ENCODE measurements around the gene PLEKHA6. TPM values are rescaled to one million over a fixed set of nuclear protein-coding genes. Genes with fewer than 3 reads are reported as not detected.

Gene PLEKHA6
- total and polyA plus RNA-seq, 2 experiments from 2014 or later, result 2.8 to 6.2 TPM

DNA sequence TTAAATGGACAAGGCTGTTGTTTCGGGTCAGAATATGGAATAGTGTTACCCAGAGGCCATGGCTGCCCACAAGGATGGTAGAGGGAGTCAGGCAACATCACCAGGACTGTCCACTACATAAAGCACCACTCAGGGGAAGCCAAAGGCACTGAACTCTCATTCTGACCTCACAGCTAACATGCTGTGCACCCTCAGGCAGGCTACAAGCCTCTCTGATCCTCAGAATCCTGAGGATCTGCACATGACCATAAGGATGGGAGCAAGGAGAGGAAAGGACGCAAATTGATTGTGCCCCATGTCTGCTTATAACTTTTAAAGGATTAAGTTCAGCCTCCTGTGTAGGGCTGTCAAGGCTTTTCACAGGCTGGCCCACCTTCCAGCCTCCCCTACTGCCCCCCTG is 38.7 kb downstream of the PLEKHA6 start:
- TF ChIP-seq NANOG (IDR thresholded peaks at IDR 0.05; ENCODE audit: borderline replicate concordance) (no peak), POLR2AphosphoS5 (IDR thresholded peaks at IDR 0.05; ENCODE audit: low read depth) (no peak), CREB1 (CRISPR knock-in tag; IDR thresholded peaks at IDR 0.05; ENCODE audit: low read depth) (no peak), ZNF331 (CRISPR knock-in tag; IDR thresholded peaks at IDR 0.05; ENCODE audit: low read depth) (no peak), STAT1 (IDR thresholded peaks at IDR 0.05; ENCODE audit: unreplicated experiment) (no peak), EZH2phosphoT487 (IDR thresholded peaks at IDR 0.05; ENCODE audit: unreplicated experiment) (no peak), EZH2 (IDR thresholded peaks at IDR 0.05; ENCODE audit: low read depth, unreplicated experiment) (no peak), ZNF114 (CRISPR knock-in tag; IDR thresholded peaks at IDR 0.05) (no peak), JUNB (IDR thresholded peaks at IDR 0.05; ENCODE audit: unreplicated experiment) (no peak)
- TF ChIP-seq, protein P1, sequence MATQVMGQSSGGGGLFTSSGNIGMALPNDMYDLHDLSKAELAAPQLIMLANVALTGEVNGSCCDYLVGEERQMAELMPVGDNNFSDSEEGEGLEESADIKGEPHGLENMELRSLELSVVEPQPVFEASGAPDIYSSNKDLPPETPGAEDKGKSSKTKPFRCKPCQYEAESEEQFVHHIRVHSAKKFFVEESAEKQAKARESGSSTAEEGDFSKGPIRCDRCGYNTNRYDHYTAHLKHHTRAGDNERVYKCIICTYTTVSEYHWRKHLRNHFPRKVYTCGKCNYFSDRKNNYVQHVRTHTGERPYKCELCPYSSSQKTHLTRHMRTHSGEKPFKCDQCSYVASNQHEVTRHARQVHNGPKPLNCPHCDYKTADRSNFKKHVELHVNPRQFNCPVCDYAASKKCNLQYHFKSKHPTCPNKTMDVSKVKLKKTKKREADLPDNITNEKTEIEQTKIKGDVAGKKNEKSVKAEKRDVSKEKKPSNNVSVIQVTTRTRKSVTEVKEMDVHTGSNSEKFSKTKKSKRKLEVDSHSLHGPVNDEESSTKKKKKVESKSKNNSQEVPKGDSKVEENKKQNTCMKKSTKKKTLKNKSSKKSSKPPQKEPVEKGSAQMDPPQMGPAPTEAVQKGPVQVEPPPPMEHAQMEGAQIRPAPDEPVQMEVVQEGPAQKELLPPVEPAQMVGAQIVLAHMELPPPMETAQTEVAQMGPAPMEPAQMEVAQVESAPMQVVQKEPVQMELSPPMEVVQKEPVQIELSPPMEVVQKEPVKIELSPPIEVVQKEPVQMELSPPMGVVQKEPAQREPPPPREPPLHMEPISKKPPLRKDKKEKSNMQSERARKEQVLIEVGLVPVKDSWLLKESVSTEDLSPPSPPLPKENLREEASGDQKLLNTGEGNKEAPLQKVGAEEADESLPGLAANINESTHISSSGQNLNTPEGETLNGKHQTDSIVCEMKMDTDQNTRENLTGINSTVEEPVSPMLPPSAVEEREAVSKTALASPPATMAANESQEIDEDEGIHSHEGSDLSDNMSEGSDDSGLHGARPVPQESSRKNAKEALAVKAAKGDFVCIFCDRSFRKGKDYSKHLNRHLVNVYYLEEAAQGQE (IDR thresholded peaks at IDR 0.05; ENCODE audit: unreplicated experiment), result no peak
- TF ChIP-seq, protein P2, sequence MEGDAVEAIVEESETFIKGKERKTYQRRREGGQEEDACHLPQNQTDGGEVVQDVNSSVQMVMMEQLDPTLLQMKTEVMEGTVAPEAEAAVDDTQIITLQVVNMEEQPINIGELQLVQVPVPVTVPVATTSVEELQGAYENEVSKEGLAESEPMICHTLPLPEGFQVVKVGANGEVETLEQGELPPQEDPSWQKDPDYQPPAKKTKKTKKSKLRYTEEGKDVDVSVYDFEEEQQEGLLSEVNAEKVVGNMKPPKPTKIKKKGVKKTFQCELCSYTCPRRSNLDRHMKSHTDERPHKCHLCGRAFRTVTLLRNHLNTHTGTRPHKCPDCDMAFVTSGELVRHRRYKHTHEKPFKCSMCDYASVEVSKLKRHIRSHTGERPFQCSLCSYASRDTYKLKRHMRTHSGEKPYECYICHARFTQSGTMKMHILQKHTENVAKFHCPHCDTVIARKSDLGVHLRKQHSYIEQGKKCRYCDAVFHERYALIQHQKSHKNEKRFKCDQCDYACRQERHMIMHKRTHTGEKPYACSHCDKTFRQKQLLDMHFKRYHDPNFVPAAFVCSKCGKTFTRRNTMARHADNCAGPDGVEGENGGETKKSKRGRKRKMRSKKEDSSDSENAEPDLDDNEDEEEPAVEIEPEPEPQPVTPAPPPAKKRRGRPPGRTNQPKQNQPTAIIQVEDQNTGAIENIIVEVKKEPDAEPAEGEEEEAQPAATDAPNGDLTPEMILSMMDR (conservative IDR thresholded peaks at IDR 0.05; ENCODE audit: low read depth in 2 of 2), result no peak
- TF ChIP-seq, protein P3, sequence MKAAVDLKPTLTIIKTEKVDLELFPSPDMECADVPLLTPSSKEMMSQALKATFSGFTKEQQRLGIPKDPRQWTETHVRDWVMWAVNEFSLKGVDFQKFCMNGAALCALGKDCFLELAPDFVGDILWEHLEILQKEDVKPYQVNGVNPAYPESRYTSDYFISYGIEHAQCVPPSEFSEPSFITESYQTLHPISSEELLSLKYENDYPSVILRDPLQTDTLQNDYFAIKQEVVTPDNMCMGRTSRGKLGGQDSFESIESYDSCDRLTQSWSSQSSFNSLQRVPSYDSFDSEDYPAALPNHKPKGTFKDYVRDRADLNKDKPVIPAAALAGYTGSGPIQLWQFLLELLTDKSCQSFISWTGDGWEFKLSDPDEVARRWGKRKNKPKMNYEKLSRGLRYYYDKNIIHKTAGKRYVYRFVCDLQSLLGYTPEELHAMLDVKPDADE (IDR thresholded peaks at IDR 0.05), result no peak
- TF ChIP-seq, protein P4, sequence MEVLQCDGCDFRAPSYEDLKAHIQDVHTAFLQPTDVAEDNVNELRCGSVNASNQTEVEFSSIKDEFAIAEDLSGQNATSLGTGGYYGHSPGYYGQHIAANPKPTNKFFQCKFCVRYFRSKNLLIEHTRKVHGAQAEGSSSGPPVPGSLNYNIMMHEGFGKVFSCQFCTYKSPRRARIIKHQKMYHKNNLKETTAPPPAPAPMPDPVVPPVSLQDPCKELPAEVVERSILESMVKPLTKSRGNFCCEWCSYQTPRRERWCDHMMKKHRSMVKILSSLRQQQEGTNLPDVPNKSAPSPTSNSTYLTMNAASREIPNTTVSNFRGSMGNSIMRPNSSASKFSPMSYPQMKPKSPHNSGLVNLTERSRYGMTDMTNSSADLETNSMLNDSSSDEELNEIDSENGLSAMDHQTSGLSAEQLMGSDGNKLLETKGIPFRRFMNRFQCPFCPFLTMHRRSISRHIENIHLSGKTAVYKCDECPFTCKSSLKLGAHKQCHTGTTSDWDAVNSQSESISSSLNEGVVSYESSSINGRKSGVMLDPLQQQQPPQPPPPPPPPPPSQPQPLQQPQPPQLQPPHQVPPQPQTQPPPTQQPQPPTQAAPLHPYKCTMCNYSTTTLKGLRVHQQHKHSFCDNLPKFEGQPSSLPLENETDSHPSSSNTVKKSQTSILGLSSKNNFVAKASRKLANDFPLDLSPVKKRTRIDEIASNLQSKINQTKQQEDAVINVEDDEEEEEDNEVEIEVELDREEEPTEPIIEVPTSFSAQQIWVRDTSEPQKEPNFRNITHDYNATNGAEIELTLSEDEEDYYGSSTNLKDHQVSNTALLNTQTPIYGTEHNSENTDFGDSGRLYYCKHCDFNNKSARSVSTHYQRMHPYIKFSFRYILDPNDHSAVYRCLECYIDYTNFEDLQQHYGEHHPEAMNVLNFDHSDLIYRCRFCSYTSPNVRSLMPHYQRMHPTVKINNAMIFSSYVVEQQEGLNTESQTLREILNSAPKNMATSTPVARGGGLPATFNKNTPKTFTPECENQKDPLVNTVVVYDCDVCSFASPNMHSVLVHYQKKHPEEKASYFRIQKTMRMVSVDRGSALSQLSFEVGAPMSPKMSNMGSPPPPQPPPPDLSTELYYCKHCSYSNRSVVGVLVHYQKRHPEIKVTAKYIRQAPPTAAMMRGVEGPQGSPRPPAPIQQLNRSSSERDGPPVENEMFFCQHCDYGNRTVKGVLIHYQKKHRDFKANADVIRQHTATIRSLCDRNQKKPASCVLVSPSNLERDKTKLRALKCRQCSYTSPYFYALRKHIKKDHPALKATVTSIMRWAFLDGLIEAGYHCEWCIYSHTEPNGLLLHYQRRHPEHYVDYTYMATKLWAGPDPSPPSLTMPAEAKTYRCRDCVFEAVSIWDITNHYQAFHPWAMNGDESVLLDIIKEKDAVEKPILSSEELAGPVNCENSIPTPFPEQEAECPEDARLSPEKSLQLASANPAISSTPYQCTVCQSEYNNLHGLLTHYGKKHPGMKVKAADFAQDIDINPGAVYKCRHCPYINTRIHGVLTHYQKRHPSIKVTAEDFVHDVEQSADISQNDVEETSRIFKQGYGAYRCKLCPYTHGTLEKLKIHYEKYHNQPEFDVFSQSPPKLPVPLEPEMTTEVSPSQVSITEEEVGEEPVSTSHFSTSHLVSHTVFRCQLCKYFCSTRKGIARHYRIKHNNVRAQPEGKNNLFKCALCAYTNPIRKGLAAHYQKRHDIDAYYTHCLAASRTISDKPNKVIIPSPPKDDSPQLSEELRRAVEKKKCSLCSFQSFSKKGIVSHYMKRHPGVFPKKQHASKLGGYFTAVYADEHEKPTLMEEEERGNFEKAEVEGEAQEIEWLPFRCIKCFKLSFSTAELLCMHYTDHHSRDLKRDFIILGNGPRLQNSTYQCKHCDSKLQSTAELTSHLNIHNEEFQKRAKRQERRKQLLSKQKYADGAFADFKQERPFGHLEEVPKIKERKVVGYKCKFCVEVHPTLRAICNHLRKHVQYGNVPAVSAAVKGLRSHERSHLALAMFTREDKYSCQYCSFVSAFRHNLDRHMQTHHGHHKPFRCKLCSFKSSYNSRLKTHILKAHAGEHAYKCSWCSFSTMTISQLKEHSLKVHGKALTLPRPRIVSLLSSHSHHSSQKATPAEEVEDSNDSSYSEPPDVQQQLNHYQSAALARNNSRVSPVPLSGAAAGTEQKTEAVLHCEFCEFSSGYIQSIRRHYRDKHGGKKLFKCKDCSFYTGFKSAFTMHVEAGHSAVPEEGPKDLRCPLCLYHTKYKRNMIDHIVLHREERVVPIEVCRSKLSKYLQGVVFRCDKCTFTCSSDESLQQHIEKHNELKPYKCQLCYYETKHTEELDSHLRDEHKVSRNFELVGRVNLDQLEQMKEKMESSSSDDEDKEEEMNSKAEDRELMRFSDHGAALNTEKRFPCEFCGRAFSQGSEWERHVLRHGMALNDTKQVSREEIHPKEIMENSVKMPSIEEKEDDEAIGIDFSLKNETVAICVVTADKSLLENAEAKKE (CRISPR knock-in tag; IDR thresholded peaks at IDR 0.05), result no peak
- H3K4me1 Mint-ChIP-seq, result peaks cover 16% of the 10 kb centered on the region
- Histone ChIP-seq H3F3A (replicated peaks; ENCODE audit: low read depth) (no peaks in the 10 kb centered on the region), H3K27ac (ENCODE audit: low read depth) (no peak overlapping the region), H3K27me3 (ENCODE audit: insufficient read depth) (no peaks in the 10 kb centered on the region), H3K79me2 (replicated peaks; ENCODE audit: insufficient read depth) (no peaks in the 10 kb centered on the region), H3K36me3 (ENCODE audit: insufficient read depth) (no peaks in the 10 kb centered on the region), H3K9me2 (ENCODE audit: insufficient read depth) (peaks cover 4% of the 10 kb centered on the region; the same call in 1 of the 2 replicates), H4K20me1 (replicated peaks; ENCODE audit: insufficient read depth) (no peaks in the 10 kb centered on the region; the same call in 1 of the 2 replicates), H2AFZ (no peak overlapping the region), H3K4me2 (no peak overlapping the region), H3K4me1 (ENCODE audit: insufficient read depth) (no peaks in the 10 kb centered on the region), H3K4me3 (no peak overlapping the region)
- H3K9me3 Mint-ChIP-seq, result no peaks in the 10 kb centered on the region; the same call in 2 of the 3 replicates
- no peak overlapping the region for H3K27ac Mint-ChIP-seq
- H3K36me3 Mint-ChIP-seq (ENCODE audit: low read depth), result no peaks in the 10 kb centered on the region
- ATAC-seq, result no peak
- no peak overlapping the region for H3K4me3 Mint-ChIP-seq
- H3K27me3 Mint-ChIP-seq (ENCODE audit: insufficient read depth, low read depth, poor library complexity), result peaks cover 1% of the 10 kb centered on the region
- DNase-seq (ENCODE audit: low spot score), result no peak

Data from GM23338 (cell line).